ENCODE results near the gene GLIS1. TPM values are rescaled to one million over a fixed set of nuclear protein-coding genes. Genes with fewer than 3 reads are reported as not detected.

GLIS1 gene
- total RNA-seq, 4 donors from 2014 or later, result 0.59 to 3.9 (median 0.75) TPM

DNA sequence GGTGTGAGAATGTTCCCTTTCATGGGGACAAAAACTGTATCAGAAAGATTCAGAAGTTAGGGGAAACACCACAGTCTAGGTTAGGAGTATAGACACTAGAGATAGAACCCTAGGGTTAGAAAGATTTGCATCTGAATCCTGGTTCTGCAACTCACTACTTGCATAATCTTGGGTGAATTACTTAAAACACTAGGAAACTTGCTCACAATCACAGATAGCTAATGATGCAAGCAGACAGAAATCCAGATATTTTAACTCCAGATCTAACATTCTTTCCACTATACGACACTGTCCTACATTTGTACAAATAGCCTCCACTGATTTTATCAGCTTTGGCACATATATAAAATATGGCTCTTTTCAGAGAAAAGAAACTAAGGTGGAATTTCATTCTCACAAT, 30.8 kb upstream of the GLIS1 start:
- WGBS, 2 donors, result 96% methylated on average over 1 of the region's 1 CpG
- Histone ChIP-seq H3K4me1 (peaks cover 0 to 12% (median 0%) of the 10 kb centered on the region in 4 donors), H3K27ac (no peak overlapping the region), H3K36me3 (peaks cover 0 to 23% (median 0%) of the 10 kb centered on the region in 3 donors), H3K9me3 (no peaks in the 10 kb centered on the region), H3K27me3 (no peaks in the 10 kb centered on the region), H3K4me3 (no peak overlapping the region)
- TF ChIP-seq, protein P1, sequence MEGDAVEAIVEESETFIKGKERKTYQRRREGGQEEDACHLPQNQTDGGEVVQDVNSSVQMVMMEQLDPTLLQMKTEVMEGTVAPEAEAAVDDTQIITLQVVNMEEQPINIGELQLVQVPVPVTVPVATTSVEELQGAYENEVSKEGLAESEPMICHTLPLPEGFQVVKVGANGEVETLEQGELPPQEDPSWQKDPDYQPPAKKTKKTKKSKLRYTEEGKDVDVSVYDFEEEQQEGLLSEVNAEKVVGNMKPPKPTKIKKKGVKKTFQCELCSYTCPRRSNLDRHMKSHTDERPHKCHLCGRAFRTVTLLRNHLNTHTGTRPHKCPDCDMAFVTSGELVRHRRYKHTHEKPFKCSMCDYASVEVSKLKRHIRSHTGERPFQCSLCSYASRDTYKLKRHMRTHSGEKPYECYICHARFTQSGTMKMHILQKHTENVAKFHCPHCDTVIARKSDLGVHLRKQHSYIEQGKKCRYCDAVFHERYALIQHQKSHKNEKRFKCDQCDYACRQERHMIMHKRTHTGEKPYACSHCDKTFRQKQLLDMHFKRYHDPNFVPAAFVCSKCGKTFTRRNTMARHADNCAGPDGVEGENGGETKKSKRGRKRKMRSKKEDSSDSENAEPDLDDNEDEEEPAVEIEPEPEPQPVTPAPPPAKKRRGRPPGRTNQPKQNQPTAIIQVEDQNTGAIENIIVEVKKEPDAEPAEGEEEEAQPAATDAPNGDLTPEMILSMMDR (IDR thresholded peaks at IDR 0.05), result no peak
- TF ChIP-seq POLR2A (IDR thresholded peaks at IDR 0.05) (no peak), EP300 (IDR thresholded peaks at IDR 0.05) (no peak)
- DNase-seq (ENCODE audit: low spot score in 2 of 2), result no peak

DNA sequence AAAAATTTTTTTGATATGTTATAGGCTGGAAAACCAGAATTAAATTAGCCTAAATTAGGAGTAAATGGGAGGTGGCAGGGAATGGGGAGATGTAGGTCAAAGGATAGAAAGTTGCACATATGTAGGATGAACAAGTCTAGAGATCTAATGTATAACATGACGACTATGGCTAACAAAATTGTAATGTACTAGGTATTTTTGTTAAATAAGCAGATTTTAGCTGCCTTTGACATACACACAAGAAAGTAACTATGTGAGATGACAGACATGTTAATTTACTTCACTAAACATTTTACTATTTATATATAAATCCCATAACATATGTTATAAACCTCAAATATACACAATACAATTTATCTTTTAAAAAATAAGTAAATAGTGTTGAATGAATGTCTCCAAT, 30.2 kb upstream of the GLIS1 start:
- Histone ChIP-seq H3K9me3 (no peaks in the 10 kb centered on the region), H3K27ac (no peak overlapping the region), H3K27me3 (no peaks in the 10 kb centered on the region), H3K4me3 (no peak overlapping the region), H3K36me3 (peaks cover 0 to 19% (median 0%) of the 10 kb centered on the region in 3 donors), H3K4me1 (peaks cover 0 to 12% (median 0%) of the 10 kb centered on the region in 4 donors)
- 95 to 100% methylated on average over 1 of the region's 1 CpG for WGBS, 2 donors
- TF ChIP-seq POLR2A (IDR thresholded peaks at IDR 0.05) (no peak), EP300 (IDR thresholded peaks at IDR 0.05) (no peak)
- TF ChIP-seq, protein P1 (IDR thresholded peaks at IDR 0.05), result no peak
- DNase-seq (ENCODE audit: low spot score in 2 of 2), result no peak

DNA sequence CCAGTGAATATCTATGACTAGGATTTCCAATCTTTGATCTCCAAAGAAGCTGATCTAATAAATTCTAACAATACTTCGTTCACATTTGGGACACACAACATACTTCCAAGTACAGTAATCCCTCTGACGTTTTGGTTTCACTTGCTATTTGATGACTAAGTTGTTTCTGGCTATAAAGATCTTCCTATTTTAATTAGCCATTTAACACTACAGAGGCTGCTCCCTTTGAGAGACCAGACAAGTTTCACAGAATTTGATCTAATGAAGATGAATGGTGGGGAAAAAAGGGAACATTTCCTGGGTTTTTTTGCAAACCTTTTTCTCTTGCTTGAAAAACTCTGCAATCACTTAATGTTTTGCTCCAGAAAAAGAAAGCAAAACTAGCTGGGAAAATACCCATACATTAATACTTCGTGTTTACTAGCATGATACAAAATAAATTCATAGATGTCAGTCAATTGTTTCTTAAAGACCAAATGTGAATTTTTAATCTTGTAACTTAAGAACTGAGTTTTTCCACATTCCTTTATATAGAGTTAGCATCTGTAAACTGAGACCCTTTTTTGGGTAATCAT, 28.0 kb upstream of the GLIS1 start:
- peaks cover 0 to under 1% (median 0%) of the 10 kb centered on the region in 4 donors for H3K9me3 ChIP-seq
- peaks cover 0 to 12% (median 0%) of the 10 kb centered on the region in 4 donors for H3K4me1 ChIP-seq
- peak overlapping the region in 1 of 4 donors; percentile 10 for H3K27ac ChIP-seq
- DNase-seq (ENCODE audit: low spot score in 2 of 2), result no peak
- H3K4me3 ChIP-seq, result peak overlapping the region in 2 of 4 donors; percentile 4 to 21
- H3K27me3 ChIP-seq, result no peaks in the 10 kb centered on the region
- H3K36me3 ChIP-seq, result peaks cover 0 to 19% (median 0%) of the 10 kb centered on the region in 3 donors
- 15 to 18% methylated on average over 3 of the region's 3 CpGs for whole genome bisulfite sequencing, 2 donors
- TF ChIP-seq, protein P1 (IDR thresholded peaks at IDR 0.05), result no peak
- TF ChIP-seq POLR2A (IDR thresholded peaks at IDR 0.05) (no peak), EP300 (IDR thresholded peaks at IDR 0.05) (no peak)

DNA sequence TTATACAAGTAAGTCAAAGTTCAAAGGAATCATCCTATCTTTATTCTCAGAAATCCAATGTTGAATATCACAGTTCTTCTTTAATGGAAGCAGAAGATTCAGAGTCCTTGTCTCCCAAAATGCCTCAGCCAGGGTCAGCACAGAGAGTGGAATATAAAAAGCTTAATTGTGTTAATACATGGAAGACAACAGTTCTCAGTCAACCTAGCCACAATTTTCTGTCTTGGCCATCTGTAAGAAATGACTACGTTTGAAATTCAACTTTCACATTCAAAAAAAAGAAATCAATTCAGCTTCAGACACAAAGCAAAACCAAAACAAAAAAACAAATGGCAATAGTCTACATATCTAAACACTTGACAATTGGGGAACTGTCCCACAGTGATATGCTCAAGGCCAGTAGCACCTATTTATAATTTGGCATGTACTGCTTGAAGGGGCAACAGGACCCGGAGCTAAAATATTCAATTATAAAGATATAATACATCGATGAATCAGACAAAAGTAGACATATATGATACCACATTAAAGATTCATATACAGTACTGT, 27.3 kb upstream of the GLIS1 start:
- peak overlapping the region in 1 of 4 donors; percentile 21 for H3K4me3 ChIP-seq
- H3K27me3 ChIP-seq, result no peaks in the 10 kb centered on the region
- no peak for DNase-seq (ENCODE audit: low spot score in 2 of 2)
- WGBS, 2 donors, result 58 to 62% methylated on average over 3 of the region's 3 CpGs
- no peak overlapping the region for H3K27ac ChIP-seq
- peaks cover 0 to 6% (median 0%) of the 10 kb centered on the region in 4 donors for H3K9me3 ChIP-seq
- TF ChIP-seq POLR2A (IDR thresholded peaks at IDR 0.05) (no peak), EP300 (IDR thresholded peaks at IDR 0.05) (no peak)
- TF ChIP-seq, protein P1 (IDR thresholded peaks at IDR 0.05), result no peak
- H3K36me3 ChIP-seq, result peaks cover 0 to 19% (median 0%) of the 10 kb centered on the region in 3 donors
- peaks cover 0 to 12% (median 0%) of the 10 kb centered on the region in 4 donors for H3K4me1 ChIP-seq

DNA sequence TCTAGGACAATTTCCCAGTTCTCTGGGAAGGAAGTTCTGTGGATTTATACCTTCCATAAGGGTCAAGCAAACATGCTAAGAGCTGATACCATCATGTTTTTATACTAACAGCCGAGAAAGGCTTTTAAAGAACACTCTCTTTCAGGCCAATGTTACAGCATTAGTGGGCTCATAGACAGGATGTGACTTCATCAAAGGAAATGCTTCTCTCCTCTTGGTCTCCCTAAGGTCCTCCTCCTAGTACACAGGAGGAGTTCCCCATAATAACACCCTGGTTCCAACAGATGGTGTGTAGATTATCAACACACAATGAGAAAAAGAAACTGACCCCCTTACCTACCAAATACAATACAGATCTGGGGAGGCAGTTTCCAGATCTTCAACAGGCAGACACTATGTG, 26.7 kb upstream of the GLIS1 start:
- peaks cover 0 to 12% (median 0%) of the 10 kb centered on the region in 3 donors for H3K36me3 ChIP-seq
- H3K27ac ChIP-seq, result no peak overlapping the region
- H3K4me3 ChIP-seq, result no peak overlapping the region
- H3K27me3 ChIP-seq, result no peaks in the 10 kb centered on the region
- H3K4me1 ChIP-seq, result peaks cover 0 to 12% (median 0%) of the 10 kb centered on the region in 4 donors
- peaks cover 0 to 6% (median 0%) of the 10 kb centered on the region in 4 donors for H3K9me3 ChIP-seq
- DNase-seq (ENCODE audit: low spot score in 2 of 2), result no peak
- WGBS, 2 donors, result 61 to 67% methylated on average over 1 of the region's 1 CpG
- no peak for TF ChIP-seq EP300 (IDR thresholded peaks at IDR 0.05)
- TF ChIP-seq, protein P1 (IDR thresholded peaks at IDR 0.05), result no peak
